HG03135 (cell line): Measurements from ENCODE around the gene NUDT5.
"Not testable (repeated sequence)": the region's sequence is repeated elsewhere in the genome, so short reads cannot be mapped to it uniquely, and the experiment has no call there.

Source experiments
- ATAC-seq: cut with Tn5 transposase; IDR thresholded peaks from one replicate; pipeline ENCODE4 v1.9.1; 2021; ENCODE audit warnings: mild to moderate bottlenecking, moderate library complexity; ENCODE audit not compliant: unreplicated experiment

The NUDT5 gene

GRCh38 chr10:12207114-12207513 is 11.4 kb upstream of the NUDT5 start:
- no peak for ATAC-seq

GRCh38 chr10:12205082-12205481 is 9.4 kb upstream of the NUDT5 start:
- ATAC-seq = no peak

- ATAC-seq = no peak
Observed at GRCh38 chr10:12202226-12202625, 6.5 kb upstream of the NUDT5 start.

- no peak for ATAC-seq
Observed at GRCh38 chr10:12201543-12201942, 5.9 kb upstream of the NUDT5 start.

GRCh38 chr10:12200850-12201249 is 5.2 kb upstream of the NUDT5 start:
- ATAC-seq = no peak

- no peak for ATAC-seq
Observed at GRCh38 chr10:12198156-12198555, 2.5 kb upstream of the NUDT5 start.

GRCh38 chr10:12196531-12197211 is 980 bp upstream of the NUDT5 start:
- no peak for ATAC-seq

- peak; percentile 22 for ATAC-seq
Observed at GRCh38 chr10:12195281-12195602, 449 bp downstream of the NUDT5 start.

- ATAC-seq = no peak
Observed at GRCh38 chr10:12194752-12195271, 879 bp downstream of the NUDT5 start.

- no peak for ATAC-seq
Observed at GRCh38 chr10:12193193-12193592, 2.5 kb downstream of the NUDT5 start.

- ATAC-seq = no peak
Observed at GRCh38 chr10:12191715-12192114, 4.0 kb downstream of the NUDT5 start.

GRCh38 chr10:12189426-12189825 is 6.3 kb downstream of the NUDT5 start:
- no peak for ATAC-seq

- ATAC-seq = no peak
Observed at GRCh38 chr10:12188656-12189055, 7.0 kb downstream of the NUDT5 start.

- no peak for ATAC-seq
Observed at GRCh38 chr10:12187321-12187905, 8.3 kb downstream of the NUDT5 start.

- ATAC-seq = no peak
Observed at GRCh38 chr10:12186323-12186722, 9.4 kb downstream of the NUDT5 start.

GRCh38 chr10:12184165-12184564 is 11.5 kb downstream of the NUDT5 start:
- ATAC-seq = no peak

- peak; percentile 70 for ATAC-seq
Observed at GRCh38 chr10:12181065-12181775, 14.5 kb downstream of the NUDT5 start.

GRCh38 chr10:12180221-12180974 is 15.3 kb downstream of the NUDT5 start:
- no peak for ATAC-seq

- no peak for ATAC-seq
Observed at GRCh38 chr10:12179606-12180170, 16.0 kb downstream of the NUDT5 start.

- no peak for ATAC-seq
Observed at GRCh38 chr10:12177642-12178041, 18.0 kb downstream of the NUDT5 start.

- ATAC-seq = not testable (repeated sequence)
Observed at GRCh38 chr10:12171512-12171911, 24.2 kb downstream of the NUDT5 start.
